Upper lobe of right lung (tissue), 1 donor: Measurements from ENCODE around the gene HRAS. TPM values are rescaled to one million over a fixed set of nuclear protein-coding genes. Genes with fewer than 3 reads are reported as not detected.
A peak's percentile ranks its signal among the peaks of the same experiment; 100 is the strongest.

Experiments used
- ATAC-seq: fragments of 200-7000 bp; cut with Tn5 transposase; one replicate; pipeline ENCODE4 v1.9.1; 2020; ENCODE audit warnings: mild to moderate bottlenecking, moderate library complexity
- DNase-seq: peaks from one replicate; pipeline ENCODE4 v3.0.0-alpha.2; 2020
- H3K27ac ChIP-seq: fragments of 200-600 bp; one replicate; pipeline ENCODE4 v1.8.0; 2022
- H3K27me3 ChIP-seq: fragments of 200-600 bp; one replicate; pipeline ENCODE4 v1.8.0; 2022; ENCODE audit warnings: mild to moderate bottlenecking
- H3K36me3 ChIP-seq: fragments of 200-600 bp; one replicate; pipeline ENCODE4 v1.8.0; 2022
- H3K4me1 ChIP-seq: fragments of 200-600 bp; one replicate; pipeline ENCODE4 v1.8.0; 2022
- H3K4me3 ChIP-seq: fragments of 200-600 bp; one replicate; pipeline ENCODE4 v1.8.0; 2022; ENCODE audit warnings: mild to moderate bottlenecking
- H3K9me3 ChIP-seq: fragments of 200-600 bp; one replicate; pipeline ENCODE4 v1.8.0; 2022
- CTCF ChIP-seq: fragments of 200-600 bp; IDR thresholded peaks from one replicate; pipeline ENCODE4 v1.8.0; 2022; ENCODE audit warnings: antibody characterized with exemption
- intact Hi-C: fragments of 100-400 bp; cut with DNase I; formaldehyde crosslinking; loops from one replicate; pipeline ENCODE4 v1.11.0; 2022
- total RNA-seq: library from RNA; stranded (reverse); fragmentation: NEBNext Ultra II Directional; extraction: Animal tissue kit (Norgen Biotek cat#: 25700); gene quantifications from one replicate; pipeline ENCODE4 v1.2.1, GENCODE V29; 2021
- donor health status: DM: no; HTN: yes; CAD: no; lungs with severe emphysema.

Gene HRAS
- total RNA-seq, 1 donor from 2014 or later = 55.5 TPM

- H3K4me1 ChIP-seq = peaks cover 20% of the 10 kb centered on the region
- DNase-seq (no peak), ATAC-seq (no peak)
- no peaks in the 10 kb centered on the region for H3K36me3 ChIP-seq
- H3K9me3 ChIP-seq = no peaks in the 10 kb centered on the region
- intact Hi-C loops = loop anchor here (10.0 kb wide), 1 partner anchor 169 kb away; no protein-coding TSS in a partner anchor
- H3K27ac ChIP-seq = peak overlapping the region; percentile 17
- TF ChIP-seq CTCF = no peak
- peak overlapping the region; percentile 52 for H3K4me3 ChIP-seq
- H3K27me3 ChIP-seq = peaks cover 25% of the 10 kb centered on the region
Observed at GRCh38 chr11:555780-556661, 20.6 kb upstream of the HRAS start.

GRCh38 chr11:555227-555779 is 19.9 kb upstream of the HRAS start:
- peak overlapping the region; percentile 52 for H3K4me3 ChIP-seq
- no peak for TF ChIP-seq CTCF
- peak overlapping the region; percentile 17 for H3K27ac ChIP-seq
- H3K9me3 ChIP-seq = no peaks in the 10 kb centered on the region
- no peaks in the 10 kb centered on the region for H3K36me3 ChIP-seq
- intact Hi-C loops = loop anchor here (10.0 kb wide), 1 partner anchor 169 kb away; no protein-coding TSS in a partner anchor
- DNase-seq (no peak), ATAC-seq (peak; percentile 43)
- peaks cover 19% of the 10 kb centered on the region for H3K4me1 ChIP-seq
- H3K27me3 ChIP-seq = peaks cover 25% of the 10 kb centered on the region

GRCh38 chr11:554428-555226 is 19.3 kb upstream of the HRAS start:
- no peaks in the 10 kb centered on the region for H3K36me3 ChIP-seq
- intact Hi-C loops = loop anchor here (10.0 kb wide), 1 partner anchor 170 kb away; no protein-coding TSS in a partner anchor
- peaks cover 25% of the 10 kb centered on the region for H3K27me3 ChIP-seq
- peak; percentile 56 for TF ChIP-seq CTCF
- H3K27ac ChIP-seq = no peak overlapping the region
- H3K4me1 ChIP-seq = peaks cover 14% of the 10 kb centered on the region
- H3K9me3 ChIP-seq = no peaks in the 10 kb centered on the region
- peak overlapping the region; percentile 52 for H3K4me3 ChIP-seq
- DNase-seq = peak; percentile 88
- ATAC-seq = peak; percentile 82

GRCh38 chr11:553988-554340 is 18.6 kb upstream of the HRAS start:
- TF ChIP-seq CTCF = no peak
- ATAC-seq = no peak
- no peaks in the 10 kb centered on the region for H3K36me3 ChIP-seq
- peaks cover 14% of the 10 kb centered on the region for H3K4me1 ChIP-seq
- no peaks in the 10 kb centered on the region for H3K9me3 ChIP-seq
- DNase-seq = no peak
- H3K27ac ChIP-seq = no peak overlapping the region
- intact Hi-C loops = loop anchor here (10.0 kb wide), 1 partner anchor 171 kb away; no protein-coding TSS in a partner anchor
- H3K4me3 ChIP-seq = no peak overlapping the region
- H3K27me3 ChIP-seq = peaks cover 22% of the 10 kb centered on the region

GRCh38 chr11:553083-553987 is 18.0 kb upstream of the HRAS start:
- intact Hi-C loops = loop anchor here (10.0 kb wide), 1 partner anchor 171 kb away; no protein-coding TSS in a partner anchor

More at GRCh38 chr11:553083-553987, 18.0 kb upstream of the HRAS start:
- ATAC-seq = no peak
- Histone ChIP-seq H3K27me3 (peaks cover 22% of the 10 kb centered on the region), H3K36me3 (no peaks in the 10 kb centered on the region), H3K4me1 (peaks cover 14% of the 10 kb centered on the region), H3K4me3 (no peak overlapping the region), H3K9me3 (no peaks in the 10 kb centered on the region), H3K27ac (no peak overlapping the region)
- no peak for DNase-seq
- no peak for TF ChIP-seq CTCF
